AG09309 (cell line): ENCODE data around the gene CLDN1.

ENCODE experiments used
- DNase-seq: peaks from one replicate; pipeline ENCODE4 v3.0.0-alpha.2; 2010; ENCODE audit warnings: low read depth
- H3K4me3 ChIP-seq: 2 replicates; pipeline ENCODE4 v1.5.1; 2011; ENCODE audit warnings: mild to moderate bottlenecking, low read depth, low read length, moderate library complexity; ENCODE audit not compliant: control insufficient read depth
- TF ChIP-seq, protein P1 (sequence below): IDR thresholded peaks from 2 replicates; pipeline ENCODE4 v1.5.1; 2011; ENCODE audit warnings: mild to moderate bottlenecking, low read depth, low read length, inconsistent platforms; ENCODE audit not compliant: insufficient read depth, control insufficient read depth; ENCODE audit errors: missing control alignments

The CLDN1 gene, protein sequence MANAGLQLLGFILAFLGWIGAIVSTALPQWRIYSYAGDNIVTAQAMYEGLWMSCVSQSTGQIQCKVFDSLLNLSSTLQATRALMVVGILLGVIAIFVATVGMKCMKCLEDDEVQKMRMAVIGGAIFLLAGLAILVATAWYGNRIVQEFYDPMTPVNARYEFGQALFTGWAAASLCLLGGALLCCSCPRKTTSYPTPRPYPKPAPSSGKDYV

DNA sequence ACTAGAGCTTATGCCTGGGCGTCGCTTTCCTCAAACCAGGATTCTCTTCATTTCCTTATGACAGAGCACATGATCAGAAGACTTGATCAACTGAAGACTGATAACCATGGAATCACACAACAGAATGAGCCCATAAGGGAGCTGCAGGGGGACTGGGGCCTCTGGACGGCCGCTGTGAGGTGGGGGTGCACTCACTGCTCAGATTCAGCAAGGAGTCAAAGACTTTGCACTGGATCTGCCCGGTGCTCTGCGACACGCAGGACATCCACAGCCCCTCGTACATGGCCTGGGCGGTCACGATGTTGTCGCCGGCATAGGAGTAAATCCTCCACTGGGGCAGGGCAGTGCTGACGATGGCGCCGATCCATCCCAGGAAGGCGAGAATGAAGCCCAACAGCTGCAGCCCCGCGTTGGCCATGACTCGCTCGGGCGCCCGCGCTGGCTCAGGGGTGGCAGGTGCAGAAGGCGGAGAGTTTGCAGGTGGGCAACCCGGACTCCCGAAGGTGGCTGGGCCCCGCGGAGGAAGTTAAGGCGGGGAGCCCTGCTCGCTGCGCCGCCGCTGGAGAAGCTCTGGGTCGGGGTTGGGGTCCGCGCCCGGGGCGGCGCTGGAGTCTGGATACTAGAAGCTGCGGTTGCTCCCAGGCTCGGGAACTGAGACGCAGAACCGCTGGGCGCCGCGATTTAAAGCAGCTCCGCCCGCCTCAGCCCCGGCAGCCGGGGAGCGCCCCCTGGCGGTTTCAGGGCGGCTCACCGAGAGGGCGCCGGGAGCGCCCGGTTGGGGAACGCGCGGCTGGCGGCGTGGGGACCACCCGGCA is at the start of gene CLDN1:
Gene CLDN1 (minus strand): TSS at position 658 of the 815 bp plus-strand sequence. CDS start 240 bp downstream, at position 418.
- peak within 1 kb of the TSS; percentile 62 for H3K4me3 ChIP-seq
- TF ChIP-seq, protein P1, sequence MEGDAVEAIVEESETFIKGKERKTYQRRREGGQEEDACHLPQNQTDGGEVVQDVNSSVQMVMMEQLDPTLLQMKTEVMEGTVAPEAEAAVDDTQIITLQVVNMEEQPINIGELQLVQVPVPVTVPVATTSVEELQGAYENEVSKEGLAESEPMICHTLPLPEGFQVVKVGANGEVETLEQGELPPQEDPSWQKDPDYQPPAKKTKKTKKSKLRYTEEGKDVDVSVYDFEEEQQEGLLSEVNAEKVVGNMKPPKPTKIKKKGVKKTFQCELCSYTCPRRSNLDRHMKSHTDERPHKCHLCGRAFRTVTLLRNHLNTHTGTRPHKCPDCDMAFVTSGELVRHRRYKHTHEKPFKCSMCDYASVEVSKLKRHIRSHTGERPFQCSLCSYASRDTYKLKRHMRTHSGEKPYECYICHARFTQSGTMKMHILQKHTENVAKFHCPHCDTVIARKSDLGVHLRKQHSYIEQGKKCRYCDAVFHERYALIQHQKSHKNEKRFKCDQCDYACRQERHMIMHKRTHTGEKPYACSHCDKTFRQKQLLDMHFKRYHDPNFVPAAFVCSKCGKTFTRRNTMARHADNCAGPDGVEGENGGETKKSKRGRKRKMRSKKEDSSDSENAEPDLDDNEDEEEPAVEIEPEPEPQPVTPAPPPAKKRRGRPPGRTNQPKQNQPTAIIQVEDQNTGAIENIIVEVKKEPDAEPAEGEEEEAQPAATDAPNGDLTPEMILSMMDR, result peak; percentile 75
- no peak for DNase-seq

GRCh38 chr3:190371152-190371551 is 48.9 kb upstream of the CLDN1 start:
- TF ChIP-seq, protein P1, result no peak
- no peak overlapping the region for H3K4me3 ChIP-seq
- no peak for DNase-seq

DNA sequence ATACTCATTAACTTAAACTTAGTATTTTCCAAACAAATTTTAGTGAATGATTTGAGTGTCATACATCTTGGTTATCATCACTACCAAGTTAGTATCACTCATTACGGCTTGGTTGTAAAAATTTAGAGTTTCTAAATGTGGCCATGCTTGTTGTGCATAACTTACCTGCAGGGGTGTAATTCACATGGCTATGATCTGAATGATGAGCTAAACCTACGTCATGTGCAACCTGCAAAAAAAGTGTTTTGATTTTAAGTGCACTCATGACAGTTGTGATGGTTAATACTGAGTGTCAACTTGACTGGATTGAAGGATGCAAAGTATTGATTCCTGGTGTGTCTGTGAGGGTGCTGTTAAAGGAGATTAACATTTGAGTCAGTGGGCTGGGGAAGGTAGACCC is 48.1 kb upstream of the CLDN1 start:
- TF ChIP-seq, protein P1, result no peak
- DNase-seq, result no peak
- no peak overlapping the region for H3K4me3 ChIP-seq

GRCh38 chr3:190369668-190370295 is 47.5 kb upstream of the CLDN1 start:
- DNase-seq, result no peak
- no peak overlapping the region for H3K4me3 ChIP-seq
- TF ChIP-seq, protein P1, result no peak

DNA sequence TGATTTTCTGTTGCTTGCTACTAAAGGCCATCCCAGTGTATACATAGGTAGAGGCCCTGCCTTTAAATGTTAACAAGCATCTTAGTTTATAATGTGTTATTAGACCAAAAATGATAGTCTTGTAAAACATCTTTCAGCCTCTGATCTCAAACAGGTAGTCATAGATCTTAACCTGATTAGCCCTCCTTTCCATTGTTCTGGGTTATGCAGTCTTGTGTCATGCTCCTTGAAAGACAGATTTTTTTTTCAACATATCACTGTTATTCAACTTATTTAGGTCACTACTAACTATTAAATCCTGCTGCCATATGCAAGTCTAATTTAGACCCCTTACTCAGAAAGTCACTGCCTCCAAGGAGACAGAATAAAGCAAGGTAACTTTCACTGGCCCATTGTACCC is 46.6 kb upstream of the CLDN1 start:
- TF ChIP-seq, protein P1, result no peak
- no peak for DNase-seq
- no peak overlapping the region for H3K4me3 ChIP-seq

DNA sequence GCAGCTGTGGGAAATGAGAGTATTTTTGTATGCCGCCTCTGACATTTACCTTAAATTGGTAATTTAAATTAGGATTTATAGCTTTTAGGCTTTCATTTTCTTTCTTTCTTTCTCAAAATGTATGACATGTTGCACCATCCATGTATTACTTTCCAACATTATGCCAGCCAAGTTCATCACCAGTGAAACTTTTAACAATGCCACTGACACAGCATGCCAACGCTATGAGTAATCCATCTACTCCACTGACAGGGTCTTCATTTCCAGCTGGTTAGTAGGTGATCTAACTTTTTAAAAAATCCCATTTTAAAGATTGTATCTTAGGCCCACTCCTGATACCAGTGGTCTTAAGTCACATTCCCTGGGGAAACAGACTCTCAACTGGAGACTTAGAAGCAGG is 43.9 kb upstream of the CLDN1 start:
- no peak overlapping the region for H3K4me3 ChIP-seq
- DNase-seq, result no peak
- TF ChIP-seq, protein P1, result no peak
